Hematopoietic multipotent progenitor cell treated with erythropoietin and hydrocortisone succinate and interleukin-3 and kit ligand, for 8 days (in vitro differentiated cells): ENCODE results near the gene GSTO2.

Experiments
- DNase-seq: peaks from one replicate; pipeline ENCODE4 v3.0.0-alpha.2; 2015

GSTO2 gene

DNA sequence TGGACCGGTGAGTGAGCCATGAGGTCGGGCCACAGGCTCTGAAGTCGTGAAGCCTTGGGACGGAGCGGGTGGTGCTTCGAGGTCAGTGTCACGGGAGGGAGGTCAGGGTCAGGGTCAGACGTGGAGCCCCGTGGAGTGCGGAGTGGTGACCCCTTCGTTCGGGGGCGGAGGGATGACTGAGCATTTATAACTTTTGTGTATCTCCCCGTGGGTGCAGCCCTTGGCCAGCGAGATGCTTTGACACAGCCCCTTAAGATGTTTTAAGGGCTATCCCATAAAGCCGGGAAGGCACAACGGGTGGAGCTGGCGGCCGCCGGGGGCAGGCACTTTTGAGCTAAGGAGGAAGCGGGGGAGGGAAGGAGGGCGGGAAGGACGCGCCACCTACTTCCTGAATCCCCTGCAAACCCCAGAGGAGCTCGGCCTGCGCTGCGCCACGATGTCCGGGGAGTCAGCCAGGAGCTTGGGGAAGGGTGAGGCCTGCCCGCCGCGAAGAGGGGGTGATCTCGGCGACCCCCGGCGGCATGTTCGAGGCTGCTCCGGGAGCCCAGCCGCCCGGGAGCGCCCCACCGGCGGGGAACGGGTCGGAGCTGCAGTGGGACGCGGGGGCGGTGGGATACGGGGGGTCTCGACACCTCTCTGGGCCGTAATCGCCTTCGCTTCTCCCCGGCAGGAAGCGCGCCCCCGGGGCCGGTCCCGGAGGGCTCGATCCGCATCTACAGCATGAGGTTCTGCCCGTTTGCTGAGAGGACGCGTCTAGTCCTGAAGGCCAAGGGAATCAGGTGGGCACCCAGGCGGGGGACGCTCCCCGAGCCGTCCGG is 14.3 kb upstream of the GSTO2 start, which contains the start of gene GSTO1:
Gene GSTO1, plus strand, starts transcription at position 400 of the 818 bp plus-strand sequence. Its CDS starts 37 bp downstream, at position 437.
- peak; percentile 88 for DNase-seq

DNA sequence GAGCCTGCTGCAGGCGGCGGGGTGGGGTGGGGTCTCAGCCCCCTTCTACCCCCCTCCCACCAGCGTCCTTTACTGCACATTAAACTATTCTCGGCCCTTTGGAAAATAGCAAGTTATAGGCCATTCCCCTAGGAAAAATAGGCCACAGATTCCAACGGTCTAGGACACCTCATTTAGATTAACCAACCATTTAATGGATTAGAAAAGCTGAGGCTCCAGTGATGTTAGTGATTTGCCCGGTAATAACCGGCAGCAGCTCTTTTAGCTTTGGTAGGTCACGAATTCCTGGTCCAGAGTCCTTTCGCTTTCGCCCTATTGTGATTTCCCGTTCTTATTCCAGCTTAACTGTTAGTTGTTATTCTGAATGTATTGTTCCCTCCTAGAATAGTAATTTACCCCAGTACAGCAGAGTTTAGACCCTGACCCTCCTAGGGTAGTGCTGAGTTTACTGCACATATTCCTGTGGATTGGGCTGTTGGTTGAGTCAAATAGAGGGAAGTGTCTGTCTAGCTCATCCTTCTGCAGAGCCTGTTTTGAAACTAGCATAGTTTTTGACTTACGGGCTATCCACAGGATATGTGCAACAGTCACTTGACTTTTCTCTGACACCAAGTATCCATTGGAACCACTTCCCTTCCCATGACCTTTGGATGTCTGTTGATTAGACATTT is 13.5 kb upstream of the GSTO2 start:
- peak; percentile 57 for DNase-seq

GRCh38 chr10:104256335-104256961 is 12.5 kb upstream of the GSTO2 start:
- peak; percentile 55 for DNase-seq

DNA sequence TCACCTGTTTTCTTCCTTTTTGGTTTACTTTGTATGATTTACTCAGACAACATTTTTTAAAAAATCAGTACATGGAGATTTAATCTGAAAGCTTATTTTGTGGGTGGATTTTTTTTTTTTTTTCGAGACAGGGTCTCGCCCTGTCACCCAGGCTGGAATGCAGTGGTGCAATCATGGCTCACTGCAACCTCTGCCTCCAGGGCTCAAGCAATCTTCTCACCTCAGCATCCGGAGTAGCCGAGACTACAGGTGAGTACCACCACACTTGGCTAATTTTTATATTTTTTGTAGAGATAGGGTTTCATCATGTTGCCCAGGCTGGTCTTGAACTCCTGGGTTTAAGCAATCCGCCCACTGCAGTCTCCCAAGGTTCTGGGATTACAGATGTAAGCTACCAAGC is 11.7 kb upstream of the GSTO2 start:
- no peak for DNase-seq

DNA sequence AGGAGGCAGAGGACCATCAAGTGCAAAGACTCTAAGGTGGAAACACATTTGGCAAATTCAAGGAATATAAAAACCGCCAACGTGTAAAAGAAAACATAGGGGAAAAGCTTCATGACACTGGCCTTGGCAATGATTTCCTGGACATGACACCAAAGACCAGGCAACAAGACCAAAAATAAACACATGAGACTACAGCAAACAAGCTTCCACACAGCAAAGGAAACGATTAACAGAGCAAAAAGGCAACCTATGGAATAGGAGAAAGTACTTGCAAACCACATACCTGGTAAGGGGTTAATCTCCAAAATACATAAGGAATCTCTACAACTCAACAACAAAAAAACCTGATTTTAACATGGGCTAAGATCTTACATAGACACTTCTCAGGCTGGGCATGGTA is 10.8 kb upstream of the GSTO2 start:
- no peak for DNase-seq

GRCh38 chr10:104259456-104259855 is 9.5 kb upstream of the GSTO2 start:
- DNase-seq, result no peak

- no peak for DNase-seq
Observed at GRCh38 chr10:104259999-104260774, 8.8 kb upstream of the GSTO2 start.

GRCh38 chr10:104260775-104261115 is 8.2 kb upstream of the GSTO2 start:
- DNase-seq, result peak; percentile 77

DNA sequence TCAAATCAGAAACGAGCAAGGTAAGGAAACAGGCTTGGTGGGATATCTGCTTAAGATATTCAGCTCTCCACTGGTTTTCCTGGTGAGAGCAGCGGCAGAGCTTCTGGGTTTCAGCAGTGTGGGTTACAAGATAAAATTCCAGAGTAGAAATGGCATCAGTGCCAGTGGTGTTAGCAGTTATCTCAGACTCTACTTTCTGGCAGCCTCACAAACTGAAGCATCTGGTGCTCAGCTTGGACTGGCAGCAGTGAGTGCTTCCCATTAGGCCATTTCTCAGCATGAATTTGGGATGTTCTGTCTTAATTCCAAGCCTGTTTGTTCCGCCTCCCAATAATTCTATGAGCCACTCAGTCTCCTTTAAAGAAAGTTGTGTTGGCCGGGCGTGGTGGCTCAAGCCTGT is 6.9 kb upstream of the GSTO2 start:
- DNase-seq, result peak; percentile 64

DNA sequence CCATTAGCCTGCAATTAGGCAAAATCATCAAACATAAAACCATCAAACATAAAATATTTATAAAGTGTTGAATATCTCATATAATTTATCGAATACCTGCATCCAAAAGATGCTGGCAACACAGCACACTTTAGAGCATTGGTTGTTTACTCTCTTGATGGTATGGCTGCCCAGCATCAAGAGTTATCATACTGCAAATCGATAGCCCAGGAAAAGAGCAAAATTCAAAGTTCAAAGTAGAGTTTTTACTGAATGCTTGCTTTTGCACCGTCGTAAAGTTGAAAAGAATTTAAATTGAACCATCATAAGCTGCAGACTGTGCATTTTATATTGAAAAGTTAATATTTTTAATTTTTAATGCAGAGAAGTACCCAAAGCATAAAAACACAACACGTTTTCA is 4.2 kb upstream of the GSTO2 start:
- no peak for DNase-seq

DNA sequence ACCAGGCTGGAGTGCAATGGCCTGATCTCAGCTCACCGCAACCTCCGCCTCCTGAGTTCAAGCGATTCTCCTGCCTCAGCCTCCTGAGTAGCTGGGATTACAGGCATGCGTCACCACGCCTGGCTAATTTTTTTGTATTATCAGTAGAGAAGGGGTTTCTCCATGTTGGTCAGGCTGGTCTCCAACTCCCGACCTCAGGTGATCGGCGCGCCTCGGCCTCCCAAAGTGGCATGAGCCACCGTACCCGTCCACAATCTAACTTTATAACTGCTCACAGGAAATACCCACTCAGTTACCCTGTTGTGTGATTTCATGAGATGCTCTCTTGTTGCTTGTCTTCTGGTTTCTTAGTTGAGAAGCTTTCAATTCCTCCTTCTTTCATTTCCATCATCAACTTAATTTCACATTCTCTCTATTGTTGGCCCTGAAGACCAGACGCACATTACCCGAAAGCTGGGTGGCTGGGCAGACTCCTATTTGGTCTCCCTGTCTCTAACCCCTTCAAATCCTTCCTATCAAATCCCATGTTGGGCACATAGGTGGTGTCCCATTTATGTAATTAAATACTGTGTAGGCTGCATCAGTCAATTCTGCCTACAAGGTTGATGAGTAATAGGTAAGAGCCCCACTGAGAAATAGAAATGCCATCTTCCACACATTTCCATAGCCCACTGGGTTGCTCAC is 1.1 kb upstream of the GSTO2 start:
- no peak for DNase-seq

GRCh38 chr10:104268405-104268712 is 625 bp upstream of the GSTO2 start:
- DNase-seq, result peak; percentile 52

DNA sequence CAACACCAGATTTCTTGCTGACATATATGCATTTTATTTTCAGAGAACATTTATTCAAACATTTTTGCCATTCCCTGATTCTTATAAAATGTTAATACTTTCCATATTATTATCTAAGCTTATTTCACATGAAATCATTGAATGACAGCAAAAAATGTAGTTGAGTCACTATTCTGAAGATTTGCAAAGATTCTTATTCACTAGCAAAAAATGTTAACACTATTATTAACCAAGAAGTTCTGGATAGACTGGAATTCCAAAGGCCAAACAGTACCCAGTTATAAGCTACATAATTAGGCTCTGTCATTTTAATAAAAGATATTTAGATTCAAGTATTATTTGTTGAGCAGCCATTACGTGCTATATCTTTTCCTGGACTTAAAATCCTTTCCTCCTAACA is 4.3 kb downstream of the GSTO2 start:
- DNase-seq, result no peak

DNA sequence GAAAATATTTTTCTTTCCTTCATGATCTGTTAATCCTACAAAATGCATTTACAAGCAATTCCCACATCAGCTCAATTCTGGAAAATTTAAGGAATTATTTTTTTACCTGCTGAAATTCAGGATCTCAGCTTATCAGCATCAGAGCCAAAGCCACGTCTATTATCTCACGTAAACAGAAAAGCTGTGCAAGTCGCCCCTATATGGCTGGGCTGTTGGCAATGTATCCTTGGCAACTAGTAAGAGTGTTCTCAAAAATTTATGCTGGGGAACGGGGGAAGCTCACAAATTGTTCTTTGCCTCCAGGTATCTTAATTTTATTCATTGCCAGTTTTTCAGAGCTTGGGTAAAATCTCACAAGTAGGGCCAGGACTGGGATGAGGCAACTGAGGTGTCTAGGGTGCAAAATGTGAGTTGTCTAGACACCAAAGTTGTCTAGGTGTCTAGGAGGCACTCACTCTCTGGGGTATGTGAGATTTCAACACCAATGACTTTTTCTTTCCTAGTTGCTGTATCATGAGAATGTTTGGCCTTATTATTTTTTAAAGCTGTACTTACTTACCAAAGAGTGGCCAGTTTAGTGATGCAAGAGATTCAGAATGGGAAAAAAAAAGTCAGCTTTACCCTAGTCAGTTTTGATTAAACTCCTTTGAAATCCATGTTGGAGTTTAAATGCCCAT is 5.1 kb downstream of the GSTO2 start:
- DNase-seq, result peak; percentile 65

DNA sequence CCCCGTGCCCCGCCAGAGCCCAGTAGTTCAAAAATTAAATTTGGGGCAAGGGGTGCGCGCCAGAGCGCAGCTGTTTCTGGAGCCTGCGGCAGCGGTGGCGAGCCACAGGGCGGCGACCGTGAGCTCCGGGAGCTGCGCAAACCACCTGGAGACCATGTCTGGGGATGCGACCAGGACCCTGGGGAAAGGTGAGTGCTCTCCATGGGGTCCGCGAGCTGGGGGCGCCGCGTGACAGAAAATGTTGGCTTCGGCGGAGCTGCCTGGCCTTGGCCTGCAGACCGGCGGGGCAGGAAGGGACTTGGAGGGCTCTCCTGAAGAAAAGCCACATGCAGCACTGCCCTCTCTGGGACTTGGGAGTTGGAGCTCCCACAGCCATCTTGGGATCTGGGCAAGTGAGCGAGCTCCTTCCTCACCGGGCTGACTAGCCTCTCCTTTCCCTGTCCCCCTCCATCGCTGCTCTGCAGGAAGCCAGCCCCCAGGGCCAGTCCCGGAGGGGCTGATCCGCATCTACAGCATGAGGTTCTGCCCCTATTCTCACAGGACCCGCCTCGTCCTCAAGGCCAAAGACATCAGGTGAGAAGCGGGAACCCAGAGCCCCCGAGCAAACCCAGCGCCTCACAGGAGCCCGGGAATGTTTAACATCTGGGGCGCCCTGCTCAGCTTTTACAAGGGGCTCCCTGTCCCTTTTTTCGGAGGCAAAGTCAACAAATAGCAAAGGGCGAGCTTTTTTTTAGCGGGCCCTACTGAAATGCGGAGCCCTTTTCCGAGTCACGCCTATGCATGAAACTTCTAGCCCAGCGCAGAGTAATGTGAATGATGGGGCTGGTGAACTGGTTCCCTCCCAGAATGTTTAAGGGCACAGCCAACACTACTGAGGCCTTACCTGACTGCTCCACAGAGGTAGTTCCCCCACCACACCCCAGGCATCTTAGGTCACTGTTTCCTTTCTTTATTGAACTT is 6.1 kb downstream of the GSTO2 start:
- peak; percentile 60 for DNase-seq

DNA sequence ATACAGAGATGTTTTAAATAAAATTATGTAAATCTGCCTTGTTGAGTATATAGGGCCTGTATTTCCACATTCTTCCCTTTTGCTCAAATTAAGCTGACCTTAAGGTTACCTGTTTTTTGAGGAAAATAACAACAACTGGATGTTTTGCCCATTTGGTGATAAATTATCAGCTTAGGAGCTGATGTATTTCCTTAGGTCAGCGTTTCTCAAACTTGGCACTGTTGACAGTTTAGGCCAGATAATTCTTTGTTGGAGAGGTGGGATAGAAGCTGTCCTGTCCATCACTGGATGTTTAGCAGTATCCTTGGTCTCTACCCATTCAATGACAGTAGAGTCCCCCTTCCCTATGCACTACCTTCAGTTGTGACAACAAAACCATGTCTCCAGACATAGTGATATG is 7.2 kb downstream of the GSTO2 start:
- no peak for DNase-seq

DNA sequence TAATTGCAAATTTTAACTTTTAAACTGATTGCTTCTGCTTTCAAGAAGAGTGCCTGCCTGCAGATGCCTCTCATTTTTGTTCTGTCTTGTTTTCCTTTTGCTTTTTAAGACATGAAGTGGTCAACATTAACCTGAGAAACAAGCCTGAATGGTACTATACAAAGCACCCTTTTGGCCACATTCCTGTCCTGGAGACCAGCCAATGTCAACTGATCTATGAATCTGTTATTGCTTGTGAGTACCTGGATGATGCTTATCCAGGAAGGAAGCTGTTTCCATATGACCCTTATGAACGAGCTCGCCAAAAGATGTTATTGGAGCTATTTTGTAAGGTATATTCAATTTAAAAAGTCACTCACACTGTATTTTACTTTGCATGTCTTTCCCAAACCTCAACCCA is 8.8 kb downstream of the GSTO2 start:
- DNase-seq, result no peak

DNA sequence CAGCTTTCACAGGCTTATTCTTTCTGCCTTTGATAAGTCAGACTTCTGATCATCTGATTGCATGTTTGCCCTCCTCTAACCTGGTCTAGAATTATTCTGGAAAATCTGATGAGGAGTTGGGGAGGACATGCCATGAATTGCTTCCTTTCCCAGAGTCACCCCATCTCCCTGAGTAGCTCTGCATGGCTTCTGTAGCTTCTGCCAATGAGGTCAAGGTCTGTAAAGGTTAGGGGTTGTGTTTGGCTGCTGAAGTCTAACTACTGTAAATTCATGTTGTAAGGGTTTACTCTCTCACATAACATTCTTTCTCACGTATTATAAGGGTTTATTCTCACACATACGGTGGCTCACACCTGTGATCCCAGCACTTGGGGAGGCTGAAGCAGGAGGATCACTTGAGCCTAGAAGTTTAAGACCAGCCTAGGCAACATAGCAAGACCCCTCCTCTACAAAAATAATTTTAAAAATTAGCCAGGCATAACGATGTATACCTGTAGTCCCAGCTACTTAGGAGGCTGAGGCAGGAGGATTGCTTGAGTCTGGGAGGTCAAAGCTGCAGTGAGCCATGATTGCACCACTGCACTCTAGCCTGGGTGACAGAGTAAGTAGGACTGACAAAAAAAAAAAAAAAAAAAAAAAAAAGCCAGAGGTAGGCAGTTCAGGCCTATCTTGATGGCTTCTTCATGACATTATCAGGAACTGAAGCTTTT is 10.7 kb downstream of the GSTO2 start:
- DNase-seq, result no peak

DNA sequence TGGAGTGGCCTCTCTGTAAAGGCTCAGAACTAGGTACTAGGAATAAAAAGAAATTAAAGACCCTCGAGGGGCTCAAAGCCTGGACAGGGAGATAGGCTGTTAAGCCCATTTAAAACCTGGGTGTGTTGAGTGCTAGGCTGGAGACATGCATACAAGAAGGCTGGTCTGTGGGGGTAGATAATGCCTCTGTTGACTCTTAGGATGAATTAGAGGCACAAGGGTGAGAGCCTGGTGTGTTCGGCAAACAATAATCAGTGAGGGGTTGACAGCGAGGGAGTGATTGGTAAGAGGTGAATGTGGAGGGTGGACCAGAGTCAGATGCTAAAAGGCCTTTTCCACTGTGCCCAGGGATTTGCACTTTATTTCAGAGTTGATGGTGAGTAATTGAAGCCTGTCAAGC is 12.7 kb downstream of the GSTO2 start:
- DNase-seq, result no peak

DNA sequence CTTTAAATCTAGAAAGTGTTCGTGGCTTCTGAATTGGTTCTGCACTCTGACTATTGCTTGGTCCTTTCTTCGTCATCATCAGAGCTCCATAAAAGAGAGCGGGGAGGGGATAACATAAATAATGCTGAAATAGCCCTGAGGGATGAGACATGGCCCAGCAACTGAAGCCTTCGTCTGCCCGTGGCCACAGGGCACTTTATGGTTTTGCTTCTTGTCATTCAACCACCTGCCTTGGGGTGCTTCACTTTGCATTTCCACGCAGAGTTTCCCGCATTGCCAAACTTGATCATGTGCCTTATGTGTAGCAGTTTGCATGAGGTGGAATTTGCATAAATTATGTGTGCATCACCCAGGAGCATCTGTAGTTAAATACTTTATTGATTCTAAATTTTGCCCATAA is 15.9 kb downstream of the GSTO2 start:
- no peak for DNase-seq
